Measurements from ENCODE around the gene TCP11. TPM values are rescaled to one million over a fixed set of nuclear protein-coding genes. Genes with fewer than 3 reads are reported as not detected.
A peak's percentile ranks its signal among the peaks of the same experiment; 100 is the strongest.
"Not testable (repeated sequence)": the region's sequence is repeated elsewhere in the genome, so short reads cannot be mapped to it uniquely, and the experiment has no call there.

Gene TCP11
- total RNA-seq, 1 experiment from 2014 or later = not detected

GRCh38 chr6:35120746-35121145 is 20.4 kb downstream of the TCP11 start:
- Histone ChIP-seq H3K27ac (ENCODE audit: low read length) (no peak overlapping the region), H3K4me1 (ENCODE audit: control insufficient read depth, insufficient read depth, low read length) (no peaks in the 10 kb centered on the region), H3K9me3 (ENCODE audit: control insufficient read depth, insufficient read depth, low read depth, low read length) (no peaks in the 10 kb centered on the region), H3K4me3 (ENCODE audit: low read depth in 2 of 2, low read length in 2 of 2) (no peak overlapping the region), H3K36me3 (ENCODE audit: control insufficient read depth, insufficient read depth, low read length) (no peaks in the 10 kb centered on the region), H3K27me3 (ENCODE audit: control insufficient read depth, insufficient read depth, low read length) (no peaks in the 10 kb centered on the region)
- no peak for DNase-seq (ENCODE audit: low read depth, low spot score)
- in situ Hi-C loops (cut with HindIII; ENCODE audit: low pct_unique_long_range_greater_than_20kb, low sequenced_read_pairs) (no loop called here), intact Hi-C loops (cut with micrococcal nuclease; ENCODE audit: unreplicated experiment) (no loop called here)
- ATAC-seq = no peak
- no peak for TF ChIP-seq REST (IDR thresholded peaks at IDR 0.05; ENCODE audit: insufficient read depth in 1 of 2, low read depth in 2 of 2, low read length in 1 of 2)
- no peak for TF ChIP-seq SIN3A (IDR thresholded peaks at IDR 0.05; ENCODE audit: borderline replicate concordance, insufficient read depth, low read depth, low read length)
- no peak for TF ChIP-seq TCF7L2 (IDR thresholded peaks at IDR 0.05; ENCODE audit: low read depth, low read length)
- TF ChIP-seq CTCF (IDR thresholded peaks at IDR 0.05) = no peak
- TF ChIP-seq POLR2AphosphoS5 (IDR thresholded peaks at IDR 0.05; ENCODE audit: low read depth, low read length) = no peak
- no TSS peak for BruUV-seq (replicated peaks)
- CTCF ChIA-PET = no interaction called here
- POLR2A ChIA-PET = no interaction called here

GRCh38 chr6:35108309-35108885 is 32.7 kb downstream of the TCP11 start:
- TF ChIP-seq REST (IDR thresholded peaks at IDR 0.05; ENCODE audit: insufficient read depth in 1 of 2, low read depth in 2 of 2, low read length in 1 of 2) (no peak), POLR2AphosphoS5 (IDR thresholded peaks at IDR 0.05; ENCODE audit: low read depth, low read length) (no peak), CTCF (IDR thresholded peaks at IDR 0.05) (no peak), TCF7L2 (IDR thresholded peaks at IDR 0.05; ENCODE audit: low read depth, low read length) (no peak), SIN3A (IDR thresholded peaks at IDR 0.05; ENCODE audit: borderline replicate concordance, insufficient read depth, low read depth, low read length) (no peak)
- no TSS peak for BruUV-seq (replicated peaks)
- Histone ChIP-seq H3K36me3 (ENCODE audit: control insufficient read depth, insufficient read depth, low read length) (no peaks in the 10 kb centered on the region), H3K27ac (ENCODE audit: low read length) (no peak overlapping the region), H3K4me1 (ENCODE audit: control insufficient read depth, insufficient read depth, low read length) (no peaks in the 10 kb centered on the region), H3K9me3 (ENCODE audit: control insufficient read depth, insufficient read depth, low read depth, low read length) (no peaks in the 10 kb centered on the region), H3K27me3 (ENCODE audit: control insufficient read depth, insufficient read depth, low read length) (no peaks in the 10 kb centered on the region), H3K4me3 (ENCODE audit: low read depth in 2 of 2, low read length in 2 of 2) (no peak overlapping the region)
- no peak for DNase-seq (ENCODE audit: low read depth, low spot score)
- POLR2A ChIA-PET = no interaction called here
- no peak for ATAC-seq
- CTCF ChIA-PET = no interaction called here
- in situ Hi-C loops (cut with HindIII; ENCODE audit: low pct_unique_long_range_greater_than_20kb, low sequenced_read_pairs) (no loop called here), intact Hi-C loops (cut with micrococcal nuclease; ENCODE audit: unreplicated experiment) (no loop called here)

- CTCF ChIA-PET; DNase-seq (ENCODE audit: low read depth, low spot score); H3K4me3 ChIP-seq (ENCODE audit: low read depth in 2 of 2, low read length in 2 of 2); intact Hi-C loops (cut with micrococcal nuclease; ENCODE audit: unreplicated experiment); H3K36me3 ChIP-seq (ENCODE audit: control insufficient read depth, insufficient read depth, low read length); in situ Hi-C loops (cut with HindIII; ENCODE audit: low pct_unique_long_range_greater_than_20kb, low sequenced_read_pairs); H3K4me1 ChIP-seq (ENCODE audit: control insufficient read depth, insufficient read depth, low read length); POLR2A ChIA-PET; H3K9me3 ChIP-seq (ENCODE audit: control insufficient read depth, insufficient read depth, low read depth, low read length); H3K27ac ChIP-seq (ENCODE audit: low read length); BruUV-seq (replicated peaks); H3K27me3 ChIP-seq (ENCODE audit: control insufficient read depth, insufficient read depth, low read length): not testable (repeated sequence)
- ATAC-seq = 0 out of 2 replicates have a peak, but pooled peaks have one; percentile 26
Measured at GRCh38 chr6:35107761-35108160, 33.4 kb downstream of the TCP11 start.

- DNase-seq (ENCODE audit: low read depth, low spot score); H3K27me3 ChIP-seq (ENCODE audit: control insufficient read depth, insufficient read depth, low read length); BruUV-seq (replicated peaks); in situ Hi-C loops (cut with HindIII; ENCODE audit: low pct_unique_long_range_greater_than_20kb, low sequenced_read_pairs); H3K36me3 ChIP-seq (ENCODE audit: control insufficient read depth, insufficient read depth, low read length); CTCF ChIA-PET; H3K27ac ChIP-seq (ENCODE audit: low read length); H3K4me1 ChIP-seq (ENCODE audit: control insufficient read depth, insufficient read depth, low read length); intact Hi-C loops (cut with micrococcal nuclease; ENCODE audit: unreplicated experiment); POLR2A ChIA-PET; H3K4me3 ChIP-seq (ENCODE audit: low read depth in 2 of 2, low read length in 2 of 2); H3K9me3 ChIP-seq (ENCODE audit: control insufficient read depth, insufficient read depth, low read depth, low read length): not testable (repeated sequence)
- ATAC-seq = peak; percentile 42
Measured at GRCh38 chr6:35107208-35107607, 33.9 kb downstream of the TCP11 start.
